GM21515 (cell line): ENCODE data around the gene BACH2.
A peak's percentile ranks its signal among the peaks of the same experiment; 100 is the strongest.
"Not testable (repeated sequence)": the region's sequence is repeated elsewhere in the genome, so short reads cannot be mapped to it uniquely, and the experiment has no call there.

Source experiments
- ATAC-seq: cut with Tn5 transposase; IDR thresholded peaks from one replicate; pipeline ENCODE4 v1.9.1; 2021; ENCODE audit not compliant: unreplicated experiment

The BACH2 gene

GRCh38 chr6:90131614-90132423 lies 164.8 kb downstream of the BACH2 start:
- ATAC-seq: no peak

- no peak for ATAC-seq
These were observed 165.5 kb downstream of the BACH2 start for GRCh38 chr6:90131125-90131524.

- not testable (repeated sequence) for ATAC-seq
These were observed 168.0 kb downstream of the BACH2 start for GRCh38 chr6:90128687-90129086.

- no peak for ATAC-seq
These were observed 169.0 kb downstream of the BACH2 start for GRCh38 chr6:90127595-90127994.

GRCh38 chr6:90126839-90127238 lies 169.8 kb downstream of the BACH2 start:
- no peak for ATAC-seq

GRCh38 chr6:90126181-90126580 lies 170.5 kb downstream of the BACH2 start:
- no peak for ATAC-seq

- ATAC-seq: no peak
These were observed 171.7 kb downstream of the BACH2 start for GRCh38 chr6:90124874-90125510.

- no peak for ATAC-seq
These were observed 172.8 kb downstream of the BACH2 start for GRCh38 chr6:90123831-90124230.

GRCh38 chr6:90121982-90122381 lies 174.7 kb downstream of the BACH2 start:
- ATAC-seq: no peak

GRCh38 chr6:90120327-90120726 lies 176.3 kb downstream of the BACH2 start:
- ATAC-seq: no peak

GRCh38 chr6:90119618-90120017 lies 177.0 kb downstream of the BACH2 start:
- no peak for ATAC-seq

GRCh38 chr6:90118581-90118980 lies 178.1 kb downstream of the BACH2 start:
- ATAC-seq: no peak

GRCh38 chr6:90118069-90118468 lies 178.6 kb downstream of the BACH2 start:
- no peak for ATAC-seq

- not testable (repeated sequence) for ATAC-seq
These were observed 180.5 kb downstream of the BACH2 start for GRCh38 chr6:90116126-90116525.

GRCh38 chr6:90113389-90113788 lies 183.3 kb downstream of the BACH2 start:
- ATAC-seq: no peak

- ATAC-seq: no peak
These were observed 185.3 kb downstream of the BACH2 start for GRCh38 chr6:90111387-90111786.

GRCh38 chr6:90110971-90111370 lies 185.7 kb downstream of the BACH2 start:
- ATAC-seq: no peak

- ATAC-seq: no peak
These were observed 187.5 kb downstream of the BACH2 start for GRCh38 chr6:90109141-90109540.

GRCh38 chr6:90107771-90108282 lies 188.8 kb downstream of the BACH2 start:
- peak; percentile 85 for ATAC-seq

GRCh38 chr6:90107371-90107770 lies 189.3 kb downstream of the BACH2 start:
- ATAC-seq: no peak

- ATAC-seq: no peak
These were observed 190.2 kb downstream of the BACH2 start for GRCh38 chr6:90106449-90106848.

GRCh38 chr6:90105506-90106170 lies 191.0 kb downstream of the BACH2 start:
- ATAC-seq: no peak
